ENCODE measurements around the gene FARSA. TPM values are rescaled to one million over a fixed set of nuclear protein-coding genes. Genes with fewer than 3 reads are reported as not detected.

FARSA gene
- total and polyA plus RNA-seq, 10 of the 15 experiments (the other 5 are each of a cell fraction or from before 2014, with no cell fraction given): 20.3 to 212 (median 76.4) TPM

GRCh38 chr19:12936582-12936981, 3.1 kb upstream of the FARSA start:
- peaks cover 34% of the 10 kb centered on the region for H3K4me1 ChIP-seq (ENCODE audit: control insufficient read depth, insufficient read depth, low read length)
- intact Hi-C loops (cut with micrococcal nuclease; ENCODE audit: unreplicated experiment): loop anchor here (5.0 kb wide), 1 partner anchor 149 kb away; no protein-coding TSS in a partner anchor
- no TSS peak for BruUV-seq (replicated peaks)
- H3K4me2 ChIP-seq (ENCODE audit: control insufficient read depth, insufficient read depth): peak overlapping the region; percentile 100
- H4K20me1 ChIP-seq (ENCODE audit: control insufficient read depth, insufficient read depth): peaks cover 12% of the 10 kb centered on the region; the same call in 1 of the 2 replicates
- ATAC-seq (no peak), FAIRE-seq (no peak), DNase-seq (ENCODE audit: low read depth, low spot score) (no peak)
- peak overlapping the region; percentile 81 for H2AFZ ChIP-seq (ENCODE audit: control insufficient read depth, low read depth, low read length)
- in situ Hi-C loops (cut with MboI): no loop called here
- ChIA-PET CTCF (interaction anchor here (1.4 to 1.6 kb wide), 2 partner anchors 29 to 52 kb away, joined by 8 to 9 read pairs; no protein-coding TSS in a partner anchor), SMC1A (ENCODE audit: uncharacterized antibody, unreplicated experiment) (interaction anchor here (1.8 kb wide), 1 partner anchor 17 kb away, joined by 9 read pairs; no protein-coding TSS in a partner anchor), RAD21 (ENCODE audit: unreplicated experiment) (interaction anchor here (1.7 to 1.8 kb wide), 2 partner anchors 29 to 36 kb away, joined by 5 to 8 read pairs; no protein-coding TSS in a partner anchor), POLR2A (interaction anchor here (1.0 to 3.1 kb wide), 5 partner anchors 8 to 51 kb away, joined by 3 to 11 read pairs (median 6); partner anchors contain the start of gene RAD23A)
- H3K4me3 ChIP-seq: no peak overlapping the region
- H3K27ac ChIP-seq (ENCODE audit: control insufficient read depth, insufficient read depth): peak overlapping the region; percentile 89
- H3K36me3 ChIP-seq (ENCODE audit: control insufficient read depth in 2 of 2, insufficient read depth in 2 of 2, low read length in 1 of 2): peaks cover 13 to 24% of the 10 kb centered on the region in 2 experiments
- peaks cover 52% of the 10 kb centered on the region for H3K79me2 ChIP-seq (ENCODE audit: control insufficient read depth, insufficient read depth, low read length)
- TF ChIP-seq, protein P1, sequence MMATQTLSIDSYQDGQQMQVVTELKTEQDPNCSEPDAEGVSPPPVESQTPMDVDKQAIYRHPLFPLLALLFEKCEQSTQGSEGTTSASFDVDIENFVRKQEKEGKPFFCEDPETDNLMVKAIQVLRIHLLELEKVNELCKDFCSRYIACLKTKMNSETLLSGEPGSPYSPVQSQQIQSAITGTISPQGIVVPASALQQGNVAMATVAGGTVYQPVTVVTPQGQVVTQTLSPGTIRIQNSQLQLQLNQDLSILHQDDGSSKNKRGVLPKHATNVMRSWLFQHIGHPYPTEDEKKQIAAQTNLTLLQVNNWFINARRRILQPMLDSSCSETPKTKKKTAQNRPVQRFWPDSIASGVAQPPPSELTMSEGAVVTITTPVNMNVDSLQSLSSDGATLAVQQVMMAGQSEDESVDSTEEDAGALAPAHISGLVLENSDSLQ (IDR thresholded peaks at IDR 0.05): no peak
- TF ChIP-seq BCL11A (IDR thresholded peaks at IDR 0.05; ENCODE audit: low read depth, low read length): no peak
- no peak for TF ChIP-seq NFYA (IDR thresholded peaks at IDR 0.05; ENCODE audit: borderline replicate concordance, low read depth, low read length)
- H3K9ac ChIP-seq (ENCODE audit: control insufficient read depth, insufficient read depth, low read length): peak overlapping the region; percentile 16; the same call in 1 of the 2 replicates
- H3K9me3 ChIP-seq (replicated peaks; ENCODE audit: control insufficient read depth, insufficient read depth, low read length): no peaks in the 10 kb centered on the region
- WGBS (ENCODE audit: insufficient coverage, insufficient replicate concordance, low lambda C conversion rate, missing lambda C conversion rate): 55% methylated on average over 7 of the region's 7 CpGs
- no peaks in the 10 kb centered on the region for H3K27me3 ChIP-seq (replicated peaks in 1 of 2; ENCODE audit: control insufficient read depth in 2 of 2, insufficient read depth in 2 of 2, low read length in 1 of 2)

DNA sequence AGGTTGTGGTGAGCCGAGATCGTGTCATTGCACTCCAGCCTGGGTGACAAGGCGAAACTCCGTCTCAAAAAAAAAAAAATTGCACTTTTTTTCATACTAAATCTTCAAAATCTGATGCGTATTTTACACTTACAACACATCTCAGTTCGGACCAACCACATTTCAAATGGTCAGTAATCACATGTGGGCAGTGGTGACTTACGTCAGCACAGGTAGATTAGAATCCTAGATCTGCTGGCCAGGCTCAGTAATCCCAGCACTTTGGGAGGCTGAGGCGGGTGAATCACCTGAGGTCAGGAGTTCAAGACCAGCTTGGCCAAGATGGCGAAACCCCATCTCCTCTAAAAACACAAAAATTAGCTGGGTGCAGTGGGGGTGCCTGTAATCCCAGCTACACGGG, 1.6 kb upstream of the FARSA start:
- BruUV-seq (replicated peaks): no TSS peak
- no peak for DNase-seq (ENCODE audit: low read depth, low spot score)
- no peak overlapping the region for H3K4me3 ChIP-seq
- no peak overlapping the region for H3K27ac ChIP-seq (ENCODE audit: control insufficient read depth, insufficient read depth)
- peaks cover 7% of the 10 kb centered on the region; the same call in 1 of the 2 replicates for H4K20me1 ChIP-seq (ENCODE audit: control insufficient read depth, insufficient read depth)
- 91% methylated on average over 10 of the region's 10 CpGs for WGBS (ENCODE audit: insufficient coverage, insufficient replicate concordance, low lambda C conversion rate, missing lambda C conversion rate)
- no peak for FAIRE-seq
- H3K79me2 ChIP-seq (ENCODE audit: control insufficient read depth, insufficient read depth, low read length): peaks cover 49% of the 10 kb centered on the region
- no peak overlapping the region for H3K9ac ChIP-seq (ENCODE audit: control insufficient read depth, insufficient read depth, low read length)
- peaks cover 19% of the 10 kb centered on the region for H3K4me1 ChIP-seq (ENCODE audit: control insufficient read depth, insufficient read depth, low read length)
- H3K4me2 ChIP-seq (ENCODE audit: control insufficient read depth, insufficient read depth): no peak overlapping the region
- CTCF ChIA-PET: no interaction called here
- in situ Hi-C loops (cut with MboI) (no loop called here), intact Hi-C loops (cut with micrococcal nuclease; ENCODE audit: unreplicated experiment) (loop anchor here (5.0 kb wide), 1 partner anchor 148 kb away; no protein-coding TSS in a partner anchor)
- H3K36me3 ChIP-seq (ENCODE audit: control insufficient read depth in 2 of 2, insufficient read depth in 2 of 2, low read length in 1 of 2): peaks cover 9 to 10% of the 10 kb centered on the region in 2 experiments
- no peak for ATAC-seq
- SMC1A ChIA-PET (ENCODE audit: uncharacterized antibody, unreplicated experiment): no interaction called here
- H2AFZ ChIP-seq (ENCODE audit: control insufficient read depth, low read depth, low read length): no peak overlapping the region
- no peaks in the 10 kb centered on the region for H3K9me3 ChIP-seq (replicated peaks; ENCODE audit: control insufficient read depth, insufficient read depth, low read length)
- POLR2A ChIA-PET: interaction anchor here (1.5 to 2.7 kb wide), 3 partner anchors 9 to 36 kb away, joined by 3 to 9 read pairs (median 6); partner anchors contain the start of gene RAD23A
- no peaks in the 10 kb centered on the region for H3K27me3 ChIP-seq (replicated peaks in 1 of 2; ENCODE audit: control insufficient read depth in 2 of 2, insufficient read depth in 2 of 2, low read length in 1 of 2)
- RAD21 ChIA-PET (ENCODE audit: unreplicated experiment): no interaction called here
- TF ChIP-seq, protein P2, sequence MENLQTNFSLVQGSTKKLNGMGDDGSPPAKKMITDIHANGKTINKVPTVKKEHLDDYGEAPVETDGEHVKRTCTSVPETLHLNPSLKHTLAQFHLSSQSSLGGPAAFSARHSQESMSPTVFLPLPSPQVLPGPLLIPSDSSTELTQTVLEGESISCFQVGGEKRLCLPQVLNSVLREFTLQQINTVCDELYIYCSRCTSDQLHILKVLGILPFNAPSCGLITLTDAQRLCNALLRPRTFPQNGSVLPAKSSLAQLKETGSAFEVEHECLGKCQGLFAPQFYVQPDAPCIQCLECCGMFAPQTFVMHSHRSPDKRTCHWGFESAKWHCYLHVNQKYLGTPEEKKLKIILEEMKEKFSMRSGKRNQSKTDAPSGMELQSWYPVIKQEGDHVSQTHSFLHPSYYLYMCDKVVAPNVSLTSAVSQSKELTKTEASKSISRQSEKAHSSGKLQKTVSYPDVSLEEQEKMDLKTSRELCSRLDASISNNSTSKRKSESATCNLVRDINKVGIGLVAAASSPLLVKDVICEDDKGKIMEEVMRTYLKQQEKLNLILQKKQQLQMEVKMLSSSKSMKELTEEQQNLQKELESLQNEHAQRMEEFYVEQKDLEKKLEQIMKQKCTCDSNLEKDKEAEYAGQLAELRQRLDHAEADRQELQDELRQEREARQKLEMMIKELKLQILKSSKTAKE (IDR thresholded peaks at IDR 0.05; ENCODE audit: low read depth, poor library complexity, severe bottlenecking): no peak
- TF ChIP-seq, protein P3, sequence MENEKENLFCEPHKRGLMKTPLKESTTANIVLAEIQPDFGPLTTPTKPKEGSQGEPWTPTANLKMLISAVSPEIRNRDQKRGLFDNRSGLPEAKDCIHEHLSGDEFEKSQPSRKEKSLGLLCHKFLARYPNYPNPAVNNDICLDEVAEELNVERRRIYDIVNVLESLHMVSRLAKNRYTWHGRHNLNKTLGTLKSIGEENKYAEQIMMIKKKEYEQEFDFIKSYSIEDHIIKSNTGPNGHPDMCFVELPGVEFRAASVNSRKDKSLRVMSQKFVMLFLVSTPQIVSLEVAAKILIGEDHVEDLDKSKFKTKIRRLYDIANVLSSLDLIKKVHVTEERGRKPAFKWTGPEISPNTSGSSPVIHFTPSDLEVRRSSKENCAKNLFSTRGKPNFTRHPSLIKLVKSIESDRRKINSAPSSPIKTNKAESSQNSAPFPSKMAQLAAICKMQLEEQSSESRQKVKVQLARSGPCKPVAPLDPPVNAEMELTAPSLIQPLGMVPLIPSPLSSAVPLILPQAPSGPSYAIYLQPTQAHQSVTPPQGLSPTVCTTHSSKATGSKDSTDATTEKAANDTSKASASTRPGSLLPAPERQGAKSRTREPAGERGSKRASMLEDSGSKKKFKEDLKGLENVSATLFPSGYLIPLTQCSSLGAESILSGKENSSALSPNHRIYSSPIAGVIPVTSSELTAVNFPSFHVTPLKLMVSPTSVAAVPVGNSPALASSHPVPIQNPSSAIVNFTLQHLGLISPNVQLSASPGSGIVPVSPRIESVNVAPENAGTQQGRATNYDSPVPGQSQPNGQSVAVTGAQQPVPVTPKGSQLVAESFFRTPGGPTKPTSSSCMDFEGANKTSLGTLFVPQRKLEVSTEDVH (IDR thresholded peaks at IDR 0.05; ENCODE audit: low read depth, partially characterized antibody): no peak
- TF ChIP-seq KAT2A (conservative IDR thresholded peaks at IDR 0.05; ENCODE audit: control insufficient read depth, low read depth, low read length) (no peak), BMI1 (IDR thresholded peaks at IDR 0.05; ENCODE audit: borderline replicate concordance) (no peak), WRNIP1 (IDR thresholded peaks at IDR 0.05; ENCODE audit: borderline replicate concordance, low read depth, low read length) (no peak), SMARCA5 (IDR thresholded peaks at IDR 0.05) (no peak), RELA (IDR thresholded peaks at IDR 0.05; ENCODE audit: borderline replicate concordance, partially characterized antibody) (no peak), SIN3A (IDR thresholded peaks at IDR 0.05; ENCODE audit: low read depth, low read length) (no peak)

Data from GM12878 (cell line).